Measurements from ENCODE around the gene TSPAN10.
A peak's percentile ranks its signal among the peaks of the same experiment; 100 is the strongest.
"Not testable (repeated sequence)": the region's sequence is repeated elsewhere in the genome, so short reads cannot be mapped to it uniquely, and the experiment has no call there.

The TSPAN10 gene

DNA sequence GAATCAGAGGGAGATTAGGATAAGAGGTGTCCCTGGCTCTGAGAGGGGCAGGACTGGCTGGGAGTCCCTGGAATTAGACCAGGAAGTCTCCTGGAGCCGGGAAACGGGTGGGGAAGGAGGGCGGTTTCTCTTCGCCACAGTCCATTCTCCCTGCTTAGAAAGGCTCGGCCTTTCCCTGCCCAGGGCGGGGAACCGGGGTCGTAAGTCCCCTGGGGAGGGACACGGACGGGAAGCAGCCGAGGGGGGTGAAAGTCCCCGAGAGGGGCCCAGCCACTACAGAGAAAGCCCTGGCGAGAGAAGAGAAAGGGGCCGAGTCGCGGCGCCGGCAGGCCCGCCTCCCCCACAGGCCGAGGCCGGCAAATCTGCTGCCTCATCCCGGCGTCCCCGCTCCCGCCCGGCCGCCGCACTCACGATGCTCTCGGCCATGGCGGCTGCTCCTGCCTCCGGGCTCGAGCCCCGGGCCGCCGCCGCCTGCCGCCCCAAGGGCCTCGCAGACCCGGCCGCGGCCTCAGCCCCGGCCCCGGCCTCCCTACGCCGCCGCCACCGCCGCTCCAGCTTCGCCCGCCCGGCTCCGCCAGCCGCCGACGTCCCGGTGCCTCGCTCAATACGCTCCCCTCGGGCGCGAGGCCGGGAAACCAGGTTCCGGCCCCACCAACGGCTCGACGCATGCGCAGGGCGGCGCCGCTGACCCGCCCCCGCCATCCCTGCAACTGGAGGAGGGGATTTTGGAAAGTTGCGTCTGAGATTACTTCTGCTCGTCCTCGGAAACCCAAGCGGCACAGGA is at the start of gene TSPAN10, which contains the start of gene NPLOC4:
TSPAN10 (plus strand) TSS at position 692 of the 784 bp plus-strand sequence. CDS start 5,217 bp downstream, outside the sequence.
NPLOC4 (minus strand) TSS at position 608 of the 784 bp plus-strand sequence; CDS start at position 426, 182 bp downstream.
- DNase-seq = peak; percentile 90

DNA sequence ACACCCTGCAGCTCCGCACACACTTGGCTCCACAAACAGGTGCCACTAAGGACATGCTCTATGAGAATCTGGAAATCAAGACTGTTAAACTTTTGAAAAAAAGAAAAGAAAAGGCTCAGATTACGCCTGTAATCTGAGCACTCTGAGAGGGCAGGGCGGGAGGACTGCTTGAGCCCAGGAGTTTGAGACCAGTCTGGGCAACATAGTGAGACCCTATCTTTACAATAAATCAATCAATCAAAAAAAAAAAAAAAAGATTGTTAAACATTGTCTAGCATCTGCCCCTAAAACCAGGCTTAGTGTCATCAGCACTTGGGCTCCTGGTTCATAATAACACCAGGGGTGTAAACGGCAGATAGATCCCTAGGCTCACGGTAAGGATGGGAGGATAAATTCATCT is 47.4 kb upstream of the TSPAN10 start:
- DNase-seq = no peak

DNA sequence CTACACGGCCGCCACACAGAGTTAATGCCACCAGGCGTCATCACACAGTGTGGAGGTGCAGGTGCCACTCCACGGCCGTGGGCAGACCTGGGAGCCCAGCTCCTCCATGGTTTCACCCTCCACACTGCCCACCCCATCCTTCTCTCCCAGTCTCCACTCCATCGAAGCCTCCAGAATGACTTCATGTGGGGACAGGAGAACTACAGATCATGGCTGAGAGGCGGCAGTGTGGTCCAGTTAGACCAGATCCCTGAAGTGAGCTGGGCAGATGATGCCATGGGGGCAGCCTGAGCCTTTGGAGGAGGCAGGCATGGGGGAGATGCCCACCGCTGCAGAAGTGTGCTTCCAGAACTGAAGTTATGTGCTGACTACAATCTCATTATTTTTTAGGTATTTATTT is 46.9 kb upstream of the TSPAN10 start:
- no peak for DNase-seq

DNA sequence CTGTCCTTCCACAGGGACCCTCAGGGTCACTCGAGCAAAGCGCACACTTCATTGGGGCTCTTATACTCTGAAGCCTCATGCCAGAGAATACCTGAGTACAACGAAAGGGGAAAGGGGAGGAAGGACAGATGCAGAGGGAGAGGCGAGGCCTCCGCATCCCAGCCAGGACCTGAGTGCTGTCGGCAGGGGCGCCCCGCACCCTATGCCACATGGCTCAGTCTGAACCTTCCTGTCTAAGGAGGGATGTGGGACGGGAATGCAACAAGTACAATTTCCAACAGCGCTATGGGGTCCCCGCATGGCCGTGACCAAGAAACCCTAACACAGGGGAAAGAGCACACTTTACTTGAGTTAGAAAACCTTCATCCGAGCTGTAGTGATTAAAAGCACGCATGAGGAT is 45.0 kb upstream of the TSPAN10 start:
- no peak for DNase-seq

DNA sequence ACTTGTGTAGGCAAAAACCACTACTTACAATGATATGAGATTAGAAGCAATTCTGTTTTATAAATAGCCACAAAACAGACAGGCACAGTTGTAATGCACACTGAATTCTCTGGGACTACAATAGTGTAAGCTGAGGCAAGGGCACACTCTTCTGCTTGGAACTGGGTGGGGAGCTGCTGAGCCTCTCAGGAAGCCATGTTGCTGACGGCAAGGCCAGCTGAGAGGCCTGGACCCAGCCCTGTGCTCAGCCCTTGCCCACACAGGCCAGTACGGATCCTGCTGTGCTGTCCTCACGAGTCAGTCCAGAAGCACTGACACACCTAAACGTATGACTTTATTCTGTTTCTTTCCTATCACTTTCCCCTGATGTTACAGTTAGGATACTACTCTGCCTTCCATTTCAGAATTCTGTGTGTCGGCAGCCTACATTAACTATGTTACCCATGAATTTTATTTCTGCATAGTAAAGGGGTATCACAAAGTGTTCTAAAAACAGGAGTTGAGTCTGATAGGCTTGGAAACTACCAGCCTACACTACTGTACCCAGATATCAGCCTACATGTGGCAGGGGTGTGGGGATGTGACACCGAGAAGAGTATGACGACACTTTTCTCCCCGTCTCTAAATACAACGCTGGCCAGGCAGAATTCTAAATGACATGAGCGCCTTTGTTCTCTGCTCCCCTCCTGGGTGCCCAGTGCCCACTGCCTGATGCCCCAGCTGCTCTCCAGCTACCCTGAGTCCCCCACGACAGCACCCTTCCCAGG is 43.7 kb upstream of the TSPAN10 start:
- no peak for DNase-seq

DNA sequence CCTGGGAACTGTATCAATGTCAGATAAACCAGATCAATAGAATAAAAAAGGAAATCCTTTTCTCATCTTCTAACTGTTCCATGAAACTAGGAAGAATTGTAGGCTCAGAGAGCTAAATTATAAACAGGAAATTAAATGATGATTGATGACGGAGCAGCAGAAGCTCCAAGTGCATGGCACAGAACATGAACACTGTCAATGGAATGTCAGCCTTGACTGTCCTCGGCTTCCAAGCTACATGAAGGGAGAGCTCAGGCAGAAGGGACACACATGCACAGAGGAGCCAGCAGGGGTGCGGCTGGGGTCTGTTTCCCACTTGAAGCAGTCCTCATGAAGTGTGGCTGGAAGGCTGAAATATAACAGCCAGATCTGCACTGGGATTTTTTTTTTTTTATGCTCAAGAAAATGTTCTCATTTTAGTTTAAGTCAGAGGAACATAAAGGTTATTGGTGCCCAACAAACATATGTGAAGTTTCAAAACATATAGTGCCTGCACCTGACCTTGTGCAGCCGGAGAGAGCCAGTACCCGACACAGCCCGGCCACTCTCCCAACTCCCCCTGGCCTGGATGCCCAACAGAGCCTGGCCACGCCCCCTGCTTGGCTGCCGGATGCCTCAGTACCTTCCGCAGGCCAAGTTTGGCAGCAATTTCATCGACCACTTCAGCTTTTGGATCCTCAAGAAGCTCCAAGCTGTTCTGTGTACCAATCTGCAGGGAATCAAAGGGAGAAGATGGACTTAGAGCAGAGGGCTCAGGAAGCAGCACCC is 37.1 kb upstream of the TSPAN10 start:
- DNase-seq = no peak

DNA sequence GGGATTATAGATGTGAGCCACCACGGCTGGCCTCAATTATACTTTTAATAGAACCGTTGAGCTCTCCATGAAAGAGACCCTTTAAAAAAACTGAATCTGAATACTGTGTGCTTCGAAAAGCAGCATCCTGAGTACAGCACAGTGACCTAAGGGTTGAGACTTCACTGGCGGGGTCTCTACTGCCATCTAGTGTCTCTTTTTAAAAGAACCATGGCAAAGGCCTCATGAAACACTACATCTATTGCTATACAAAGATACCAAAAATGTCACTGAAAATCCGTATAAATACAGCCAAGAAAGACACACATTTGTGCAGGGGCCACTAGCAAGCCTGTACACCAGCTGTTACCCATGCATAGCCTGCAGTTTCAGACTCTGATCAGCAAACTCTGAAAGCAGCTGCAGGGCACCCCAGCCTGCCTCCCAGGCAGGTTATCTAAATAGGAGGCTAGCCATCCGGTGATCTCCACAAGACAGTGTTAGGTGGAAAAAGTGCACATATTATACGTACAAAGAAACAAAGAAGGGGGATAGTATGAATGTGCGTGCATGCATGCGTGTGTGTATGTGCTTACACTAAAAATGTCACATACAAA is 35.4 kb upstream of the TSPAN10 start:
- DNase-seq = peak; percentile 73

DNA sequence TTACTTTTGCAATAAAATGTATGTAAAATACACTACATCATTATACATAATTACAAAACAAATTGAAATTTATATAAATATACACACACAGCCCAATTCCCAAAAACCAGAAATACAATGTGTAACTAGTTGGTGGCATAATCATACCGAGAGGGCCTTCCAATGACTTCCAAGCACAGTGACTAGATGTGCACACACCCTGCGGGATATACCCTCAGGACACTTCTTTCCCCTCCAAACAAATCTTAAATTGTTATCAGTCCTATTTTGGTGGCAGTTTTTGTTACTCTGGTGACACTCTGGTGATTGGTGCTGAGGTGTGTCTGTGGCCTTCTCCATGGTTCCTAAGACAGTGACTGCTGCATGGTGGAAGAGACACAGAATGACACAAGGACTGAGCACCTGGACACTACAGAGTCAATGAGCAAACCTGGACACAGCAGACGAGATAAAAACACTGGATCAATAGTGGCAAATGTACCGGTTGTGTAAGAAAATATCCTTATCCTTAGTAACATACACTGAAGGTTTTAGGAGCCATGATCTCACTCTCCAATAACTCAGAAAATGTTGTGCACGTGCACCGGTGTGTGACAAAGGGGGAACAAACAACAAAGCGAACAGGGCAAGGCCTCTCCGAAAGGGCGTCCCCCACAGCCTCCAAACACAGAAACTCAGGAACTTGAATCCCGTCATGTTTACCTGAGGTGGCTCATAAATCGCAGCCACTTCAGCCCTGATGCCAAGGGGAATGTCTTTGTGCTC is 33.0 kb upstream of the TSPAN10 start:
- no peak for DNase-seq

DNA sequence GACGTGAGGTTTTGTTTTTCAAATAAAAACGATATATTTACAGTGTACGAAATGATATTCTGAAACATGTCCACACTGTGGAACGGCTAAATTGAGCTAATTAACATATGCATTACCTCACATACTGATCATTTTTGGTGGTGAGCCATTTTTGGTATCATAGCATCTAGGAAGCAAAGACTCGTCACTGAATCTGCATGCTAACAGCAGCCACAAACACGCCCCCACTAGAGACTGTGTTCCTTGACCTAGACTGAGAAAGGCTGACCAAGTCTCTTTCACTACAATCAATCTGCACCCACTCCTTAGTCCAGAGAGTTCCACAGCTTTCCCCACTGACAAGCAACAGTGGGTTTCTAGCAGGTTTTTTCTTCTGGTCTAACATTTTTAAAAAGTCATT is 29.6 kb upstream of the TSPAN10 start:
- no peak for DNase-seq

DNA sequence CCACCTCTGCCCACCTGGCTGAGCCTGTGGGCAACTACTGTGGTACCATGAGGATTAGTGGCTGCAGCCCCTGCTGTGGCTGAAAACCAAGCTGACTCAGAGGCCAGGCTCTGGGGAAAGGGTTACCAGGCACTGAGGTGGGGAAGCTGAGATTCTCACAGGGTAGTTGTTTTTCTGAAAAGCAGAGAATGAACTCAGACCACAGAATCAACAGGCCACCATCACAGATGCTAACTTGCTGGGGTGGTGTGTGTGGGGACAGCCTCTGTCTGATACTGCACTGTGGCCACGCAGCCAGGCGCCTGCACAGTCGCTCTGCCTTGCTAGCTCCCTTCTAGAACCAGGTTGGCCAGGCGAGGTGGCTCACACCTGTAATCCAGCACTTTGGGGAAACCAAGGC is 28.9 kb upstream of the TSPAN10 start:
- peak; percentile 32 for DNase-seq

DNA sequence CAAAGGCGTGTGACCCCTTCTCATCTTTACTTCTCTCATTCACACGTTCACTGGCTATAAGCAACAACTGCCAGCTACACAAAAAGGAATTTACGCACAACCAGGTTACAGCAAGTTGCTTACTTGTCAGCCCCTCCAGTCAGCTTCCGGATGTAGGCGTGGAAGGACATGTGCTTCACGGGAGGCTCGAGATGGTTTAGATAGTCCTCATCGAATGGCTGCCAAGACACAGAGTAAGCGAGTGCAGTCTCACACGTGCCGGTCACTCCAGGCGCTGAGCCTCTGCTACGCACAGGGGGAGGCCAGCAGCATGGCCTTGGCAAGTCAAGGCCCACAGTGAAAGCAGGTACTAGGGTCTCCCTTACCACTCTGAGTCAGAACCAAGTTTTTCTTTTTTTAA is 28.4 kb upstream of the TSPAN10 start:
- no peak for DNase-seq

DNA sequence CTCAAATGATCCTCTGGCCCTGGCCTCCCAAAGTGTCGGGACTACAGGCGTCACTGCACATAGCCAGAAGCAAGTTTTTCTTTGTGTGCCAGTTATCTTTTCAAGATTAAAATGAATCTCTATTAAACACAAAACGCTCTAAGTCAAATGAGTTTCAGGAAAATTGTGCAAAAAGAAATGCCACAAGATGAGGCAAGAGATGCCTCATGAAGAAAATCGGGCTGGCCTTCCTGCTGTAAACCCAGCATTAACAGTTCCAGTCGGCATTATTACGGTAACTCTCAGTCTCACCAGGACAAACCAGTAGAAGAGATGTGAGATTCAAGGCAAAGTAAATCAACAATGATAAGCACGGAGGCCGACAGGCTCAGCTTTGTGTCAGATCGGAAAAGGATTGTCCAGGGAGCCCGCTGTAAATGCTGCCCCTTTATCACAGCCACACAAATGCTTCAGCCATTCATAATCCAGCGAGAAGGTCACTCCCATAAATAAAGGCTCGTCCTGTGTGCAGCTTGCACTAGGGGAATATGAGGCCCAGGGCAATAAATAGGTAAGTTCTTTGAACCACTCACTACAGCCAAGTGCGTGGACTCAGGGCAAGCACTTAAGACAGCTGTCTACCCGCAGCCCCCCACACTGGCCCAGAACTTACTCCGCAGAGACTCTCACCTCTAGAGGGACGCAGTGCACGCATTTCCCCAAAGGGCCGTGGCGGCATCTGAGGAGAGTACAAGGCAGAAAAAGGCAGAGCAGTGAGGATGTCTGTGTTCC is 27.3 kb upstream of the TSPAN10 start:
- no peak for DNase-seq

DNA sequence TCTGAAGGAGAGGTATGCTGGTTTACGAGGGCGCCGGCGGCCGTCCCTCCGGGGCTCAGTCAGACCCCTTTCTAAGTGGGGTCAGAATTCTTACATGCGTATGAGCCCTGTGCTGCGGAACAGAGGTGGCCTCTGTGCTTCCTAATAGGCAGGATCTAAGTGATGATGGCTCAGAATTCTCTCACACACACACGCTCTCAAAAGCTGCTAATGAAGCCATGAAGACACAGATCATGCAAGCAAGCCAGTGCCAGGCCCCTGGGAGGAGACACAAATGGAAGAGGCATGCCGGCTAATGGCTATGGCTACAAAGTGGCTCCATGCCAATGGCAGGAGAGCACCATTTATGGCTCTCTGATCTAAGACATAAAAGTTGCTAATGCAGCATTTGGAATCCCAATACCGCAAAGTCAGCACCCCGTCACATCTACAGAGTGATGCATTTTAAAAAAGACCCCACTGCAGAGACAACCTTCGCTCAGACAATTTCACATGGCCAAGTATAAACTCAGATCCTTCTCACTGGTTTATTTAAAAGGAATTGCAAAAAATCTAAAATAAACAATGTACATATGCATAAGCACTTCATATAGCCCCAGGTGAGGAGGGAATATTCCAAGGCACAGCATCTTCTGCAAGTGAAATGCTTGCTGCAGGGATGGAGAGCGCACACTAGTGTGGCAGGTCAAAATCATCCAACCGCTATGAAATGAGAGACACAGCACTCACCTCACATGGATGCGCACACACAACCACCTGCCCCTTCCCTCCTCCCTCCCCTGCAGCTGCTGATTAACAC is 24.6 kb upstream of the TSPAN10 start:
- no peak for DNase-seq

DNA sequence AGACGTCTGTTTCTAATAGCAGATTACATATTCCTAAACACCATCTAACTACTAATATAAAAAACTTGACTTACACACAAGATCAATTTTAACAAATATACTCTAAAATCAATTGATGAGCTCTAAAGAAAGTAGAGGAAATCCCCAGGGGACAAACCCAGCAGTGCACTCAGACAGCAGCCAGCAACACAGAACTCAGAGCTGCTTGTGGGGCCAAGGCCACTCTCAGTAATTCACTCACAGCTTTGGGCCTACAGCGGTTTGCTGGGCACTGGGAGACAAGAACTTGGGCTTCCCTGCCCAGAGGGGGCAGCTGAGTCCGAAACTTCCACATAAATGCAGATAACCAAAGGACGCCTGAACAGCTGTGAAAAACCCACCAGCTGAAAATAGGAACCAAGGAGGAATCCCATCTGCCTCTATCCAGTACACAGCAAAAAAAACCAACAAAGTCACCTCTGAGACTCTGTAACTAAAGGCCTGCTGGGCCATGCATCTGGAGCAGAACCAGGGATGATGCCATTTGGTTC is 21.5 kb upstream of the TSPAN10 start:
- DNase-seq = peak; percentile 25

DNA sequence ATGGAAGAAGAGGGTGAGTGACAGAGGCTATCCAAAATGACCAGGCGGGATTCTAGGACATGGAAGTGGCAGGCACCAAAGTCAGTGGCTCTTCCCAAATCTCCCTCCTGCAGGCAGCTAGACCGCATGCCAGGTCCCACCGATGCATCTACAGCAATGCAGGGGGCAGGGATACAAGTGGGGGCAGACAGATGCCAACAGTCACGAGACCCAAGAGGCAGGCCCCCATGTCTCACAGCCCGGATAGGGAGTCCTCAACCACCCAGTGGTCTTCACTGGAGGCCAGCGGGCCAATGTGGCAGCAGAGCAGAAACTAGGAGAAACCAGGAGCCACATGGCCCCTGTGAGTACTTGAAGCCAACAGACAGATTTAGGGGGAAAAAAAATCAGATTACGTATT is 20.1 kb upstream of the TSPAN10 start:
- DNase-seq = no peak

DNA sequence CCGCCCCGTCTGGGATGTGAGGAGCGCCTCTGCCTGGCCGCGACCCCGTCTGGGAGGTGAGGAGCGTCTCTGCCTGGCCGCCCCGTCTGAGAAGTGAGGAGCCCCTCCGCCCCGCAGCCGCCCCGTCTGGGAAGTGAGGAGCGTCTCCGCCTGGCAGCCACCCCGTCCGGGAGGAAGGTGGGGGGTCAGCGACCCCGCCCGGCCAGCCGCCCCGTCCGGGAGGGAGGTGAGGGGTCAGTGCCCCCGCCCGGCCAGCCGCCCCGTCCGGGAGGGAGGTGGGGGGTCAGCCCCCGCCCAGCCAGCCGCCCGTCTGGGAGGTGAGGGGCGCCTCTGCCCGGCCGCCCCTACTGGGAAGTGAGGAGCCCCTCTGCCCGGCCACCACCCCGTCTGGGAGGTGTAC is 18.7 kb upstream of the TSPAN10 start:
- not testable (repeated sequence) for DNase-seq

DNA sequence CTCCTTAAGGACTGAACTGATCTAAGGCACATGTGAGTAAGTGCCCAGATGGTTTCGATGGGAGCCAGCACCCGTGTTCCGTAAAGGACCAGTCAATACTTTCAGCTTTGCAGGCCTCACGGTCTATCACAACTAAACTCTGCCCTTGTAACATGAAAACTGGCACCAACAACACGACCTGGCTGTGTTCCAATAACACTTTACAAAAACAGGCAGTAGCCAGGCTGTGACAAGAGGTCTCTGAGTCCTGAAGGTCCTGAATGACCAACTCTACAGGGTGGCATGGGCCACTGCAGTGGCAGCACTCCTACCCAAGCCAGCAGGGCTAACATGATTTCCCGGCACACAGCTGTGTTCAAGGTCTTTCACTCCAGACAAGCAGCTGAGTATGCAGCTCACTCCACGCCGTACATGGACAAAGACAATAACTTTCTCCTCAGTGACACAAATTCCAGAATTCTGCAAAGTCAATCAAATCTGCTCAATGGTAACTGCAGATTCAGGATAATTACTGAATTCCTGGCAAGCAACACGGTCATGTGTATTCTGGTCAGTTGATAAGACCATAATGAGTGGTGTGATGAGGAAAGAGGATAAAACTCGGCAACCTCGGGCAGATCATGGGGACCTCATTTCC is 15.4 kb upstream of the TSPAN10 start:
- DNase-seq = no peak

DNA sequence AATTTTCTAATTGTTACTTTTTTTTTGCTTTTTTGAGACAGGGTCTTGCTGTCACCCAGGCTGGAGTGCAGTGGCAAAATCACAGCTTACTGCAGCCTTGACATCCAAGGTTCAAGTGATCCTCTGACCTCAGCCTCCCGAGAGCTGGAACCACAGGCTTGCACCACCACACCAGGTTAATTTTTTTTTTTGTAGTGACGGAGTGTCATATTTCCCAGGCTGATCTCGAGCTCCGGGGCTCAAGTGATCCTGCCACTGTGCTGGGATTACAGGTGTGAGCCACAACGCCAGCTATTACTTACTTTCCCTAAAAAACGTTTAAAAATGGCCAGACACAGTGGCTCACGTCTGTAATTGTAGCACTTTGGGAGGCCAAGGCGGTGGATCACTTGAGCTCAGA is 6.7 kb upstream of the TSPAN10 start:
- DNase-seq = no peak

DNA sequence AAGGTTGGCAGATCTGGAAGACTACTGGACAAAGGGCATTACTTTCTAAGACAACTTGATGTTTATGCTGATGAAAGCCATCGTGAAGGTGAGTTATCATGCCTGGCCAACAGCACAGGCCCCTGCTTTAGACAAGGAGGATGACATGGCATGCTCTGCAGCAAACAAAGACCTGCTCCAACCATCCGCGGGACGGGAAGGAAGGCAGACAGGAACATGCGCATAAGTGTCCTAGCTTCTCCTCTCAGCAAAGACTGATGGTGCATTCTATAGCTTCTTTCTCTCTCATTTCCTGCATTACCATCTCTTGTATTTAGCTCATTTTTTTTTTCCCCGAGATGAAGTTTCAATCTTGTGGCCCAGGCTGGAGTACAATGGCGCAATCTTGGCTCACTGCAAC is 5.5 kb upstream of the TSPAN10 start:
- no peak for DNase-seq

DNA sequence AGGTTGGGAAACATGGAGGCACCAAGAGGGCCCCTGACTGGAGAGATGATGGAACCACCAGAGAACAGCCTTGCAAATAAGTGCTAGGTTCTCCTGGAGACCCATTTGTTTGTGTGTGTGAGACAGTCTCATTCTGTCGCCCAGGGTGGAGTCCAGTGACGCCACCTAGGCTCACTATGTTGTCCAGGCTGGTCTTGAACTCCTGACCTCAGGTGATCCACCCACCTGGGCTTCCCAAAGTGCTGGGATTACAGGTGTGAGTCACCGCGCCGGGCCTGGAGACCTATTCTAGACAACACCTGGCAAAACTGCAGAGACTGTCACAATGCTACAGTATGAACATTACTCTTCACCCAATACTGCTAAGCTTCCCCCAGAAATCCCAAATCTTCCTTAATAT is 1.6 kb upstream of the TSPAN10 start:
- no peak for DNase-seq

Data from activated CD4-positive, alpha-beta T cell treated with anti-CD3 and anti-CD28 coated beads, Interleukin-10, Interleukin-2, amounts not matched to agents 100 ng/mL and 50 ng/mL, durations not matched to agents 16 hours and 8 hours (primary cell).